NCI-H2227 (cell line): Measurements from ENCODE around the gene ATP1A3.
"Not testable (repeated sequence)": the region's sequence is repeated elsewhere in the genome, so short reads cannot be mapped to it uniquely, and the experiment has no call there.

Source experiments
- DNase-seq: peaks from one replicate; lab custom pipeline; 2025; ENCODE audit not compliant: unreplicated experiment; lab: John Stamatoyannopoulos, UW

ATP1A3 gene

DNA sequence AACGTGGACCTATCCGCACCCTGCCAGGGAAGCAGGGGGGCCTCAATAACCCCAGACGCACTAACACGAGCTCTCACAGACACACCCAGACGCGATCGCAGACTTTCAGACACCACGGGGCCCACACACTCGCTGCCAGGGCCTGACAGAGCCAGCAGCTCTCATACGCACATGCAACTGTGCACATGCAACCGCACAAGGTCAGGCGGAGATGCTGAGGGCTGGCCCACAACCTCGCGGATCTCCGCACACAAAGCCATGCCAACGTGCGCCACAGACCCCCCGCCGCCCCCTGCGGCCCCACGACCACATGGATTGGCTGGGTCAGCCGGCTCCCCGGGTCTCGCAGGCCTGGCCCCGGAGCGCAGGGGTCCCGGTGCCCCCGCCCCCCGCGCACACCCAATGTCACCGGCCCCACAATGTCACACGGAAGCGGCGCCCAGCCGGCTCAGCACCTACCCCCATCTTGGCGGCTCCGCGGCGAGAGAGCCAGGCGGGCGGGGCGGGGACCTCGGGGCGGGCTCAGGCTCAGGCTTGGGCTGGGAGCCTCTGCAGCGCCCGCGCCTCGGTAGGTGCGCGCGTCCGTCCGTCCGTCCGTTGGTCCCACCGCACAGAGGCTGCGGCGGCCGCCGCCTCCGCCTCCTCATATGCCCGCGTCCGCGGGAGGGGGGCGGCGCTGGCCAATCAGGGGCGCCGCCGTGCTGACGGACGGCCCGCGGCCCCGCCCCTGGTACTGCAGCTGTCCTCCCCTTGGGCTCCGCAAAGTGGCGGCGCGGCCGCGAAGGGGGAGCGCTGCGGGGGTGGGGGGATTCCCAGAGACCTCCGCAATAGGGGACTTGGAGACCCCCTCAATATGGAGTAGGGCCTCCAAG lies at the start of gene ATP1A3:
Gene ATP1A3 (minus strand): TSS at position 619 of the 872 bp plus-strand sequence. CDS start 154 bp downstream, at position 465.
- peak; percentile 98 for DNase-seq

GRCh38 chr19:42042455-42043170 lies 48.6 kb upstream of the ATP1A3 start:
- DNase-seq: no peak

DNA sequence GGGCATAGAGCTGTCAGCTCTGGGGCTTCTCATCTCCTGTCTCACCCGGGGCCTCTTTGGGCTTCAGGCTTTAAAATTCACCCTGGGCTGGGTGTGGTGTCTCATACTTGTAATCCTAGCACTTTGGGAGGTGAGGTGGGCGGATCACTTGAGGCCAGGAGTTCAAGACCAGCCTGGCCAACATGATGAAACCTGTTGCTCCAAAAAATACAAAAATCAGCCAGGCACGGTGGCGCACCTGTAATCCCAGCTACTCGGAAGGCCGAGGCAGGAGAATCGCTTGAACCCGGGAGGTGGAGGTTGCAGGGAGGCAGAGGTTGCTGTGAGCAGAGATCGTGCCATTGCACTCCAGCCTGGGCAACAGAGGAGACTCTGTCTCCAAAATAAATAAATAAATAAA lies 46.5 kb upstream of the ATP1A3 start:
- not testable (repeated sequence) for DNase-seq

- DNase-seq: no peak
These were observed 46.0 kb upstream of the ATP1A3 start for GRCh38 chr19:42040031-42040430.

GRCh38 chr19:42038666-42039065 lies 44.6 kb upstream of the ATP1A3 start:
- DNase-seq: no peak

GRCh38 chr19:42037649-42038048 lies 43.6 kb upstream of the ATP1A3 start:
- no peak for DNase-seq

DNA sequence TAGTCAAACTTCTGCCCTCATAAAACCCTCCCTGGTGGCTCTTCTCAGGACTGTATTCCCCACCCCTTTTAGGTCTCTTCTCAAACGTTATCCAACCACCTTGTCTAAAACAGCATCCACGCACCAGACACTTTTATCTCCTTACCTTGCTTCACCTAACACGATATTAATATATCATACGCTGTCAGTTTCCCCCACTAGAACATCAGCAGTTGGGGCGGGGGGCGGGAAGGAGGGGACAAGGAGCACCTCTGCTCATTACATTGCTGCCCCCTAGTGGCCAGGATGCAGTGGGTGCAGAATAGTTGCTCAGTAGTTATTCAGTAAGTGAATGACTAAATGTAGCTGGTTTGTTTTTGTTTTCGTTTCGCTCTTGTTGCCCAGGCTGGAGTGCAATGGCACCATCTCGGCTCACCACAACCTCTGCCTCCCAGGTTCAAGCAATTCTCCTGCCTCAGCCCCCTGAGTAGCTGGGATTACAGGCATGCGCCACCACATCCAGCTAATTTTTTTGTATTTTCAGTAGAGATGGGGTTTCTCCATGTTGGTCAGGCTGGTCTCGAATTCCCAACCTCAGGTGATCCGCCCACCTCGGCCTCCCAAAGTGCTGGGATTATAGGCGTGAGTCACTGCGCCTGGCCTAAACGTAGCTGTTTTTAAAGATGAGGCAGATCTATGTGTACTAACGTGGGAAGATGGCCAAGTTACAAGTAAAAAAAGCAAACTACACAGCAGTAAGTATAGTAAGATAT lies 40.8 kb upstream of the ATP1A3 start:
- DNase-seq: peak; percentile 93

- no peak for DNase-seq
These were observed 39.4 kb upstream of the ATP1A3 start for GRCh38 chr19:42033413-42033812.

GRCh38 chr19:42032431-42032830 lies 38.4 kb upstream of the ATP1A3 start:
- peak; percentile 92 for DNase-seq

GRCh38 chr19:42030645-42031440 lies 36.8 kb upstream of the ATP1A3 start:
- no peak for DNase-seq

DNA sequence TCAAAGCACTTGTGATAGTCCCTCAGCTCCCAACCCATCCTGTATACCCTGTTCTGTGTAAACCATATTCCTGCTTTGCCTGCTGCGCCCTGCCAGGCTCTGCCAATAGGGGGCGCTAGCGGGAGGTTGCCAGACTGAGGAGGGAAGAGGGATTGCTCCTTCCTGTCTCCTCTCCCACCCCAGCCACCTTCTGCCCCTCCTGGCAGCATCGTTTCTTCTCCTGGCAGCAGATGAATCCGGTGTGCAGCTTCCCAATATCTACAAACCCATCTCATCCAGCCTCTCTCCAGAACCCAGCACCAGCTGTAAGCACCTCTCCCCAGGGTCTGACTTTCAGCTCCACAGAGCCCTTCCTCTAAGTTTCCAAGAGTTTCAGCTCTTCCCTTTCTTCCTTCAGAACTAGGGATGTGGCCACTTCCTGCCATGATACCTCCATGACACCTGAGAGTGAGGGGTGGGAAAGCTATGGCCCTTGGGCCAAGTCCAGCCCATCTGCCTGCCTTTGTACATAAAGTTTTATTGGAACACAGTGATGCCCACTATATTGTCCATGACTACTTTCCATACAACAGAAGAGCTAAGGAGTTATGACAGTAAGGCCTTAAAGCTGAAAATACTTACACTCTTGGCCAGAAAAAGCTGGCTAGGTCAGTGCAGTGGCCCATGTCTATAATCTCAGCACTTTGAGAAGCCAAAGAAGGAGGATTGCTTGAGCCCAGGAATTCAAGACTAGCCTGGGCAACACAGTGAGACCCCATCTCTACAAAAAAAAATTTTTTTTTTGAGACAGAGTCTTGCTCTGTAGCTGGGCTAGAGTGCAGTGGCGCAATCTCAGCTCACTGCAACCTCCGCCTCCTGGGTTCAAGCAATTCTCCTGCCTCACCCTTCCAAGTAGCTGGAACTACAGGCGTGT lies 34.5 kb upstream of the ATP1A3 start:
- peak; percentile 69 for DNase-seq

DNA sequence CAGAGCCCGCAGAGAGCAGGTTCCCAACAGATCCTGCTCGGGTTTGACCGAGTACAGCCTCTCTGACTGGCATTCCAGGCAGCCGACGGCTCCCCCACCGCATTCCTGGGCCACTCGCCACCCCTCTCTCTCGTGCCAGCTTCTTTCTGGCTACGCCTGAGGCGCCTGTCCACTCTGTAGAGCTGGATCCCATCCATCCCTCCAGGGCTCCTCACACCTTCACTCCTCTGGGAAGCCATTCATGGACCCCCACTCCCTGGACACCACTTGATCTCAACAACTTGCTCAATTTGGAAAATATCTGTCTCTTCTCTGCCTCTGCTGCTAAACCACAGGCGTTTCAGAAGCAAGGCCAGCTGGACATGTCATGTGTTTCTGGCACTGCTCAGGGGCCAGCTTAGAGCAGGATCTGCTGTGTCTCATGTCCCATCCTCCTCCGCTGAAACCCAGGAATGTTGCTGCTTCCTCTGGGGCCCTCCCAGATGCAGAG lies 30.6 kb upstream of the ATP1A3 start:
- no peak for DNase-seq

- DNase-seq: no peak
These were observed 29.9 kb upstream of the ATP1A3 start for GRCh38 chr19:42023943-42024260.

DNA sequence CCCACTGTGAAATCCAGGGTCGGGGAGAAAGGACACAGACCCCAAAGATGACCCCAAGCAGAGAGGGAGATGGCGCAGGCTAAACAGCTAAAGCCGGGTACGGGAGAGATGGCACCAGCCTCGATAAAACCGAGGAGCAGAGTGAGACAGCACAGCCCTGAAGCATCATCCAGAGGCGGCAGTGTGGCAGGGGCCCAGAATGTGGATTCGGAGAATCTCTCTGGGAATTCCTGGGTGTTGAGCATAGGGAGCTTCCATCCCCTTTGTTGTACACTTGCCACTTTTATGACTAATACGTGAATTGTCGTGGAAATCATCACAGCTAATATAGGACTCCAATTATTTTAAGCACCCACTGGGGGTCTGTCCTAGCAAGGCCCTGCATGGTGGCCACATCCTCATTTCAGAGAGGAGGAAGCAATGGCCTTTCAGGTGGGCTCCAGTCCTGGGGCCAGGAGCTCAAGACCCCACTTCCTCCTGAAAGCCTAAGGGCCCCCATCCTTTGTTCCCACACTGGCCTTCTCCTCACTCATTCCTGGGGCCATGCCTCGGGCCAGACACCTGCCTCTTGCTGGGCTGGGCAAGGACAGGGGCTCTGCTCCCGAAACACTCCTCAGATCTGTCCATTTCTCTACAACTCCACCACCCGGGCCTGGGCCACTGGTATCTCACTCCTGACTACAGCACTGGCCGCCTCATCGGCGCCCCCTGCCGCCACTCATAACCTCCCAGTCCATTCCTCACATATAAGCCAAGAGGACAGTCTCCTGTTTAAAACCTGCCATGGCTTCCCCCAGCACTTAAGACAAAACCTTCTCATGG lies 29.3 kb upstream of the ATP1A3 start:
- DNase-seq: peak; percentile 53

DNA sequence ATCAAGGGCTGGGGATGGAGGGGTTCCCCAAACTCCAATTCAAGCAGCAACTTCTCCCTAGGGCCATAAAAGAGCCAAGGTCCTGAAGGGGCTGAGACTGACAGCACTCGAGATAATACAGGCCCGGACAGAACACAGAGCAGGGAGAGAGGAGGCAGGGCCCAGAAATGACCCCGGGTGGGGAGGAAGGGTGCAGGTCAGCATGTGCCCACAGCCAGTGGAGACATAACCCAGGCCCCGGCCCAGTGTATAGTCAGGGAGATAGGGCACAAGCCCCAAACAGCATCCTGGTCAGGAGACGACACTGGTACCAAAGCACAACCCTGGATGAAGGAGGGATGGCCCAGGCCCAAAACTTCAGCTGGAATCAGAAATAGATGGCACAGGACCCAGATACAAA lies 28.6 kb upstream of the ATP1A3 start:
- DNase-seq: no peak

- no peak for DNase-seq
These were observed 27.2 kb upstream of the ATP1A3 start for GRCh38 chr19:42021185-42021584.

- no peak for DNase-seq
These were observed 24.6 kb upstream of the ATP1A3 start for GRCh38 chr19:42018503-42019193.

DNA sequence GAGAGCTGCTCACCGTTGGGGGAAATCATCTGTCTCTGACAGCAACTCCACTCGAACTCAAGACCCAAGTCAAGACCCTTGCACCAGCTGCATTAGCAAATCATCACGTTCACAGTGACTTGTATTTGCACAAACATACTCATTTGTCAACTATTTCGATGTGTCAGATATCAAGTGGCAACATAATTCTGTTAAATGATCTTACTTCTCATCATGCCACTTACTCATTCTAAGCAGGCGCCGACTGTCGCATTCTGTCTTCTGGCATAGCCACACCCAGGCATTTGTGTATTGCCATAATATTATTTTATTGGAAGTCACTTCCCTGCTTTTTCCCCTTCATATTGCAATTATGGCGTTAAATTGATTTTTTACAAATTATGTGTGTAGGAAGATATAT lies 23.0 kb upstream of the ATP1A3 start:
- DNase-seq: no peak
